DMS53 (cell line): ENCODE measurements around the gene RGPD6.
"Not testable (repeated sequence)": the region's sequence is repeated elsewhere in the genome, so short reads cannot be mapped to it uniquely, and the experiment has no call there.

Source experiments
- DNase-seq: peaks from one replicate; lab custom pipeline; 2025; lab: John Stamatoyannopoulos, UW

Gene RGPD6

GRCh38 chr2:110481200-110481599, 95.8 kb downstream of the RGPD6 start:
- not testable (repeated sequence) for DNase-seq

GRCh38 chr2:110480084-110480483, 96.9 kb downstream of the RGPD6 start:
- DNase-seq, result not testable (repeated sequence)

- not testable (repeated sequence) for DNase-seq
These were observed 99.7 kb downstream of the RGPD6 start for GRCh38 chr2:110477370-110477769.

GRCh38 chr2:110476952-110477351, 100.1 kb downstream of the RGPD6 start:
- not testable (repeated sequence) for DNase-seq

GRCh38 chr2:110475627-110476359, 101.2 kb downstream of the RGPD6 start:
- DNase-seq, result not testable (repeated sequence)

GRCh38 chr2:110474898-110475297, 102.1 kb downstream of the RGPD6 start:
- DNase-seq, result not testable (repeated sequence)

GRCh38 chr2:110473059-110473358, 104.0 kb downstream of the RGPD6 start:
- DNase-seq, result not testable (repeated sequence)

GRCh38 chr2:110472171-110473058, 104.6 kb downstream of the RGPD6 start, which contains the start of gene LIMS4:
Gene LIMS4, minus strand, starts transcription at chr2:110472816. Its CDS starts 38 bp downstream, at chr2:110472778.
- DNase-seq, result not testable (repeated sequence)

GRCh38 chr2:110468921-110469320, 108.1 kb downstream of the RGPD6 start:
- DNase-seq, result not testable (repeated sequence)

GRCh38 chr2:110465312-110465711, 111.7 kb downstream of the RGPD6 start:
- DNase-seq, result not testable (repeated sequence)
